HUES64 (cell line): Measurements from ENCODE around the gene TMEM123. TPM values are rescaled to one million over a fixed set of nuclear protein-coding genes. Genes with fewer than 3 reads are reported as not detected.
A peak's percentile ranks its signal among the peaks of the same experiment; 100 is the strongest.

Experiments used
- H3K27ac ChIP-seq: 2 replicates; pipeline ENCODE4 v1.7.0; 2013; ENCODE audit warnings: low read depth, low read length, inconsistent platforms
- H3K27me3 ChIP-seq: 2 replicates; pipeline ENCODE4 v1.6.1; 2013; ENCODE audit warnings: mild to moderate bottlenecking, low read length; ENCODE audit not compliant: insufficient read depth
- H3K36me3 ChIP-seq: 2 replicates; pipeline ENCODE4 v1.6.1; 2013; ENCODE audit warnings: mild to moderate bottlenecking, low read length; ENCODE audit not compliant: insufficient read depth
- H3K4me1 ChIP-seq: 2 replicates; pipeline ENCODE4 v1.6.1; 2013; ENCODE audit warnings: mild to moderate bottlenecking, low read length, moderate library complexity; ENCODE audit not compliant: insufficient read depth
- H3K4me3 ChIP-seq: 2 replicates; pipeline ENCODE4 v1.5.1; 2013; ENCODE audit warnings: mild to moderate bottlenecking, low read length, moderate library complexity
- H3K9ac ChIP-seq: 2 replicates; pipeline ENCODE4 v1.6.1; 2013; ENCODE audit warnings: mild to moderate bottlenecking, low read depth, low read length
- H3K9me3 ChIP-seq: 2 replicates; pipeline ENCODE4 v1.6.1; 2013; ENCODE audit warnings: low read depth, low read length; ENCODE audit not compliant: insufficient read depth
- WGBS: fragments of 150-250, 120-280 bp; methylation state at CpG from one replicate; pipeline ENCODE4 v1.1.7; 2013; ENCODE audit warnings: missing lambda C conversion rate; 5-methylcytosine and 5-hydroxymethylcytosine counted together
- polyA plus RNA-seq, 2 experiments: library from polyadenylated mRNA; stranded (reverse); fragments of 50-300 nt; gene quantifications; one replicate each; pipeline ENCODE4 v1.2.3, GENCODE V29; 2013

The TMEM123 gene
- 102 TPM for polyA plus RNA-seq (2013, experiment 1 of 2)
- polyA plus RNA-seq (2013, experiment 2 of 2), result 134 TPM

DNA sequence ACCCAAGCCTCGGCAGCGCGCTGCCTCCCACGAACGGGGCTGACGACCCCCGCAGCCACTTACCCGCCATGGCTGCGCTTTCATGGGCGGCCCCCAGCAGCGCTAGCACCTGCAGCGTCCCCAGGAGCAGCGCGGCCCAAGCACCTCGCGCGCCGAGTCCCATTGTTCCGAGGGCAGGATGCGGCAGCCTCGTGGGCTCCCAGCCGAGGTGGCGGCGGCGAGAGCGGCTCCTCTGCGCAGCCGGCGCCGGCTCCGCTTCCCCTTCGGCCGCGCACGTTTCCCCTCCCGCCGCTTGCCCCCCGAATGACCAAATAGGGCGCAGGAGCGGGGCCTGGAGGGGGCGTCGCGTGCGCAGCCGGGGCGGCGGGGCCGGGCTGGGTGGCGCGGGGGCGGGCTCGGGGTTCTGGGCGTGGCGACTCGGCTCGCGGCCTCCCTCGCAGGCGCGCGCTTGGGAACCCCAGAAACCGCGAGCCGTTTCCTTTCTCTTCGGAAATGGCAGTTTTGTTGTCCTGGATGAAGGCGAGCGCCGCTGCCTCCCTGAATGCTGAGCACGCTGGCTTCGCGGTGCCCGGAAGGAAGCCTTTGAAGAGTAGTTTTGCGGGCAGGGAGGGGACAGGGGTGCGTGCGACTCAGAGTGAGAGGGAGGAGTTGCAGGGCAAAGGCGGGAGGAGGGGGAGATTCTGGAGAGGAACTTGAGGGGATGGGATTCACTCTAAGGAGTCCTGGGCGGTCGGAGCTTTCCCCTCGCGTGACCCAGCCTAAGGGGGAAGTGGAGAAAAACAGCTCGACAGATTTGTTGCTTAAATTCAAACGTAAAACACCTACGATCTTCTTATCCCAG, at the start of gene TMEM123:
TSS of gene TMEM123 (minus strand) at position 305 of the 841 bp plus-strand sequence. CDS start at position 163, 142 bp downstream.
- H3K4me1 ChIP-seq, result peaks cover 46% of the 10 kb centered on the region
- H3K27me3 ChIP-seq, result peaks cover 46% of the 10 kb centered on the region
- H3K36me3 ChIP-seq, result peaks cover 10% of the 10 kb centered on the region
- H3K27ac ChIP-seq, result peak within 1 kb of the TSS; percentile 88
- peak within 1 kb of the TSS; percentile 76 for H3K9ac ChIP-seq
- H3K4me3 ChIP-seq, result peak within 1 kb of the TSS; percentile 84
- under 1% methylated on average over 83 of the region's 83 CpGs for WGBS
- no peaks in the 10 kb centered on the region for H3K9me3 ChIP-seq

GRCh38 chr11:102500829-102501228, 48.3 kb upstream of the TMEM123 start:
- Histone ChIP-seq H3K27me3 (no peaks in the 10 kb centered on the region), H3K4me3 (no peak overlapping the region), H3K36me3 (no peaks in the 10 kb centered on the region), H3K4me1 (no peaks in the 10 kb centered on the region), H3K27ac (no peak overlapping the region), H3K9ac (no peak overlapping the region), H3K9me3 (no peaks in the 10 kb centered on the region)
- WGBS, result 93% methylated on average over 2 of the region's 2 CpGs

DNA sequence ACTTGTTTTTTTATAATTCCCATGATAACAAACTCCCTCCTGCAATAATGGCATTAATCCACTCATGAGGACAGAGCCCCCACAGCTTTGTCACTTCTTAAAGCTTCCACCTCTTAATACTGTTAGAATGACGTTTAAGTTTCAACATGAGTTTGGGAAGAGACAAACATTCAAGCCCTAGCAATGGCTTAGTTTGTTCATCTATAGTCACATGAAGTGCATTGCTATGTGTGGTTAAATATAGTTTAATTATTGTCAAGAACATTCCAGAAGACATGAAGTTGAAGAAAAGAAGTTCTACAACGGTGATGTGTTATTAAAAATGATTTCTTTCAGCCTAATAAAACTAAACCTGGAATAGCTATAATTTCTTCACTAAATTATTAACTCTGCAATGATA, 47.4 kb upstream of the TMEM123 start:
- no peak overlapping the region for H3K9ac ChIP-seq
- H3K4me3 ChIP-seq, result no peak overlapping the region
- 92% methylated on average over 1 of the region's 2 CpGs for WGBS
- no peaks in the 10 kb centered on the region for H3K36me3 ChIP-seq
- no peaks in the 10 kb centered on the region for H3K9me3 ChIP-seq
- H3K27ac ChIP-seq, result no peak overlapping the region
- H3K4me1 ChIP-seq, result 0 out of 2 replicates have a peak, but pooled peaks cover 3% of the 10 kb centered on the region
- H3K27me3 ChIP-seq, result no peaks in the 10 kb centered on the region

DNA sequence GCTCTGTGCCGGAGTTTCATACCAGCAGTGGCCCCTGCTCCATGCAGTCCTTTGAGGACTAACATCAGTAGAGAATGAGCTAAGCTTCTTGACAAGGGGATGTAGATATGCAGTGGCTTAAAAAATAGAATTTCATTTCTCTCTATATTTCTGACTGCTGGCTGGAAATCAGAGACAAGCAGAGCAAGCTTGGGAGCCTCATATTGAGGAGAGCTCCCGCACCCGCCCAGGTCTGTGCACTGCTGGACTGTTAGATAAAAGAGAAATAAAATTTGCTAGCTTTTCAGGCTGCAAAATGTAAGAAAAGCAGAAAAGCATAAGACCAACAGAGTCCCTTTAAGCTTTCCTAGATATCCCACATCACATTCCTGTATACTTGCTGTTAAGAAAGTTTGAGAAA, 46.6 kb upstream of the TMEM123 start:
- Histone ChIP-seq H3K27me3 (no peaks in the 10 kb centered on the region), H3K9me3 (no peaks in the 10 kb centered on the region), H3K4me1 (0 out of 2 replicates have a peak, but pooled peaks cover 3% of the 10 kb centered on the region), H3K4me3 (no peak overlapping the region), H3K27ac (no peak overlapping the region), H3K36me3 (no peaks in the 10 kb centered on the region), H3K9ac (no peak overlapping the region)
- 95% methylated on average over 3 of the region's 3 CpGs for WGBS

DNA sequence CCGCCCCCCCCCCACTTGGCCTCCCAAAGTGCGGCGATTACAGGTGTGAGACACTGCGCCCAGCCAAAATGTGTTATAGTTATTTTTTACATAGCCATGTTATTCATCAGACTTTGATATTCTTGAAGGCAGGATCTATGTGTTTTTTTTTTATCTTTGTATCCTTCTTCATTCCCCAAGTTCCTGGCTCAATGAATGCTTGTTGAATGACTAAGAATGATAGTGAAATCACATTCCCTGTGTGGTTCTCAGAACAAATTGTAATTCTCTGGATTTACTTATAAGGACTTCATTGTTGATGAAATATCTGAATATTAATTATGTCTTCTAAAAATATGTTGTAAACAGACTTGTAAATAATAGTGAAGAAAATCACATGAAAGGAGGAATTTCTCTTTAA, 44.5 kb upstream of the TMEM123 start:
- Histone ChIP-seq H3K9me3 (no peaks in the 10 kb centered on the region), H3K36me3 (no peaks in the 10 kb centered on the region), H3K4me1 (0 out of 2 replicates have a peak, but pooled peaks cover 3% of the 10 kb centered on the region), H3K27ac (no peak overlapping the region), H3K27me3 (no peaks in the 10 kb centered on the region), H3K4me3 (no peak overlapping the region), H3K9ac (no peak overlapping the region)
- no CpG with 5 or more reads among the region's 4 CpGs for WGBS

DNA sequence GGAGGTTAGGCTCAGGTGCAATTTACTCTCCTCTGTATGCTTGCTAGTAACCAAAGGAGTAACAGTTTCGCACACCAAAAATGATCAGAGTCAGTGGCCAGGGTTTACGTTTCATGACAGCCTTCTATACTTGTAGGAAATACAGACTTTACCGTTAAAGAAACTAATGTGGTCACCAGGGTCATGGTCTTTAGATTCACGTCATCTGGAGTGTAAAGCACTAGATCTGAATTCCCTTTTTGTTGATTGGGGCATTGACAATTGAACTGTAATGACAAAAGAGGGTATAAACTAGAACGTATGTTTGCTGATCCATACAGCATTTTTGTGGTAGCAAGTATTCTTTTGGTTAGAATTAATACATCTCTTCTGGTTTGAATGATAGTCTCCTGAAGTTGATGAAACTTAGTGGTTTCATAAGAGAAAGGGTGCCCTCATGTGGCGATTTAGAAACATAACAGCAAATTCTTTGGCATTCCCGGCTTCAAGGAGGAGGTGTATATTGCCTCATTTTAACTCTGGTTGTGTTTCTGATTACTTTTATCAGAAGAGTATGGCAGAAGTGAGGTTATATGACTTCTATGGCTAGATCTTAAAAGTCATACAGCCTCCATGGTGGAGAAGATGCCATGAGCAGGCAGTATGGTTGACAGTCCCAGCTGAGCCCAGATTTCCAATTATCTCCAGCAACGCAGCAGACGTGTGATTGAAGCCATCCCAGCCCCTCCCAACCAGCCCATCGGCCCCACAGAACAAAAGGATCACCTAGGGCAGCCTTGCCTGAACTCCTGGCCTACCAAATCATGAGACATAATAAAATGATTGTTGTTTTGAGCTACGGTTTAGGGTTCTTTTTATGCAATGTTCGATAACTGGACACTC, 42.8 kb upstream of the TMEM123 start:
- no peaks in the 10 kb centered on the region for H3K36me3 ChIP-seq
- H3K9ac ChIP-seq, result no peak overlapping the region
- H3K9me3 ChIP-seq, result no peaks in the 10 kb centered on the region
- 0 out of 2 replicates have a peak, but pooled peaks cover 3% of the 10 kb centered on the region for H3K4me1 ChIP-seq
- H3K4me3 ChIP-seq, result peak overlapping the region; percentile 32
- no peak overlapping the region for H3K27ac ChIP-seq
- WGBS, result 44% methylated on average over 12 of the region's 12 CpGs
- H3K27me3 ChIP-seq, result no peaks in the 10 kb centered on the region

- Histone ChIP-seq H3K27ac (no peak overlapping the region), H3K36me3 (no peaks in the 10 kb centered on the region), H3K4me3 (no peak overlapping the region), H3K9me3 (no peaks in the 10 kb centered on the region), H3K27me3 (no peaks in the 10 kb centered on the region), H3K4me1 (0 out of 2 replicates have a peak, but pooled peaks cover 3% of the 10 kb centered on the region), H3K9ac (no peak overlapping the region)
- 94% methylated on average over 6 of the region's 6 CpGs for WGBS
These were observed 41.7 kb upstream of the TMEM123 start for GRCh38 chr11:102494216-102494615.

GRCh38 chr11:102493524-102493923, 41.0 kb upstream of the TMEM123 start:
- Histone ChIP-seq H3K27ac (no peak overlapping the region), H3K9ac (no peak overlapping the region), H3K36me3 (no peaks in the 10 kb centered on the region), H3K4me1 (0 out of 2 replicates have a peak, but pooled peaks cover 3% of the 10 kb centered on the region), H3K27me3 (no peaks in the 10 kb centered on the region), H3K9me3 (no peaks in the 10 kb centered on the region), H3K4me3 (no peak overlapping the region)
- 82% methylated on average over 4 of the region's 5 CpGs for whole genome bisulfite sequencing

DNA sequence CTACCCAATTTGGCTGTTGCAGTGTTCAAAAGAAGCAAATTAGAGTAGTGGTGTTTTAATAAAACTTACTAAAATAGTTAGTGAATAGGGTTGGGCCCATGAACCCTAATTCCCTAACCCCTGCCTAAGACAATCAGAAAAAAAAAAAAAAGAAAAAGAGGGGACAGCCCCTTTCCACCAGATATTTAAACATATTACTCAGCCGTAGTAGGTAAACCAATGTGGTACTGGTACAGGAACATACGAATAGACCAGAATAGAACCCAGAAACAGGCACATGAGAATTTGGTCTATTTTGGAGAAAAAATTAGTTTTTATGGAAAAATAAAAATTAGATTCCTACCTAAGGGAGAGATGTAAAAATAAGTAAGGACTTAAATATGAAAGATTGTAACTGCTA, 39.4 kb upstream of the TMEM123 start:
- Histone ChIP-seq H3K36me3 (no peaks in the 10 kb centered on the region), H3K27me3 (no peaks in the 10 kb centered on the region), H3K4me1 (0 out of 2 replicates have a peak, but pooled peaks cover 3% of the 10 kb centered on the region), H3K9me3 (no peaks in the 10 kb centered on the region), H3K9ac (no peak overlapping the region), H3K27ac (no peak overlapping the region), H3K4me3 (no peak overlapping the region)
- 100% methylated on average over 2 of the region's 2 CpGs for WGBS

- Histone ChIP-seq H3K9me3 (no peaks in the 10 kb centered on the region), H3K9ac (no peak overlapping the region), H3K27ac (no peak overlapping the region), H3K27me3 (no peaks in the 10 kb centered on the region), H3K36me3 (no peaks in the 10 kb centered on the region), H3K4me3 (no peak overlapping the region), H3K4me1 (no peaks in the 10 kb centered on the region)
- 78% methylated on average over 4 of the region's 5 CpGs for WGBS
These were observed 36.9 kb upstream of the TMEM123 start for GRCh38 chr11:102489186-102490145.
